ENCODE data around the gene C5orf15. TPM values are rescaled to one million over a fixed set of nuclear protein-coding genes. Genes with fewer than 3 reads are reported as not detected.

Gene C5orf15
- total and polyA plus RNA-seq, 4 donors: 21.2 to 32.4 (median 28.7) TPM

- H3K27ac ChIP-seq (ENCODE audit: low read depth in 1 of 2, low read length in 2 of 2): no peak overlapping the region
- TF ChIP-seq REST (IDR thresholded peaks at IDR 0.05): no peak
- TF ChIP-seq HNF4A (conservative IDR thresholded peaks at IDR 0.05): no peak
- no peak for TF ChIP-seq TAF1 (conservative IDR thresholded peaks at IDR 0.05)
- TF ChIP-seq RAD21 (IDR thresholded peaks at IDR 0.05): no peak
- TF ChIP-seq EGR1 (IDR thresholded peaks at IDR 0.05; ENCODE audit: low read depth in 2 of 2): no peak
- TF ChIP-seq FOXA1 (IDR thresholded peaks at IDR 0.05): no peak
- TF ChIP-seq MAX (IDR thresholded peaks at IDR 0.05): no peak
- TF ChIP-seq SP1 (IDR thresholded peaks at IDR 0.05): no peak
- no peak for TF ChIP-seq ZBTB33 (IDR thresholded peaks at IDR 0.05)
- no peak for TF ChIP-seq CTCF (IDR thresholded peaks at IDR 0.05; ENCODE audit: low read depth, low read length, missing input control)
- H3K27me3 ChIP-seq (ENCODE audit: control insufficient read depth in 4 of 4, insufficient read depth in 4 of 4, low read length in 3 of 4): no peaks in the 10 kb centered on the region
- peaks cover 14 to 32% (median 24%) of the 10 kb centered on the region in 4 donors for H3K36me3 ChIP-seq (ENCODE audit: control insufficient read depth in 4 of 4, insufficient read depth in 3 of 4, low read depth in 1 of 4, low read length in 3 of 4)
- H3K4me1 ChIP-seq (ENCODE audit: control insufficient read depth in 4 of 4, insufficient read depth in 4 of 4, low read length in 3 of 4): peaks cover 13 to 41% (median 27%) of the 10 kb centered on the region in 4 donors
- H3K4me3 ChIP-seq (ENCODE audit: low read depth in 1 of 3, low read length in 3 of 3): no peak overlapping the region
- no peaks in the 10 kb centered on the region for H3K9me3 ChIP-seq (ENCODE audit: control insufficient read depth in 4 of 4, low read length in 3 of 4)
- DNase-seq (ENCODE audit: low spot score): no peak
- H3K9ac ChIP-seq (ENCODE audit: low read depth in 1 of 2, low read length in 2 of 2): no peak overlapping the region
- 80% methylated on average over 8 of the region's 8 CpGs for WGBS
Observed at GRCh38 chr5:133992429-133993155, 24.2 kb upstream of the C5orf15 start.

GRCh38 chr5:133991171-133991910 lies 22.9 kb upstream of the C5orf15 start:
- no peak overlapping the region for H3K4me3 ChIP-seq (ENCODE audit: low read depth in 1 of 3, low read length in 3 of 3)
- no peak overlapping the region for H3K27ac ChIP-seq (ENCODE audit: low read depth in 1 of 2, low read length in 2 of 2)
- no peaks in the 10 kb centered on the region for H3K27me3 ChIP-seq (ENCODE audit: control insufficient read depth in 4 of 4, insufficient read depth in 4 of 4, low read length in 3 of 4)
- 94% methylated on average over 5 of the region's 5 CpGs for WGBS
- peaks cover 17 to 44% (median 31%) of the 10 kb centered on the region in 4 donors for H3K36me3 ChIP-seq (ENCODE audit: control insufficient read depth in 4 of 4, insufficient read depth in 3 of 4, low read depth in 1 of 4, low read length in 3 of 4)
- no peak for DNase-seq (ENCODE audit: low spot score)
- peaks cover 12 to 34% (median 19%) of the 10 kb centered on the region in 4 donors for H3K4me1 ChIP-seq (ENCODE audit: control insufficient read depth in 4 of 4, insufficient read depth in 4 of 4, low read length in 3 of 4)
- H3K9ac ChIP-seq (ENCODE audit: low read depth in 1 of 2, low read length in 2 of 2): no peak overlapping the region
- no peaks in the 10 kb centered on the region for H3K9me3 ChIP-seq (ENCODE audit: control insufficient read depth in 4 of 4, low read length in 3 of 4)
- TF ChIP-seq MAX (IDR thresholded peaks at IDR 0.05) (no peak), ZBTB33 (IDR thresholded peaks at IDR 0.05) (no peak), HNF4G (IDR thresholded peaks at IDR 0.05) (no peak), RAD21 (IDR thresholded peaks at IDR 0.05) (no peak), FOXA2 (IDR thresholded peaks at IDR 0.05) (no peak), HNF4A (conservative IDR thresholded peaks at IDR 0.05) (no peak), SP1 (IDR thresholded peaks at IDR 0.05) (no peak), JUND (IDR thresholded peaks at IDR 0.05) (no peak), CTCF (IDR thresholded peaks at IDR 0.05; ENCODE audit: low read depth, low read length, missing input control) (no peak), RXRA (IDR thresholded peaks at IDR 0.05) (no peak)
